Fibroblast of the aortic adventitia (primary cell): ENCODE results near the gene PAPOLG. TPM values are rescaled to one million over a fixed set of nuclear protein-coding genes. Genes with fewer than 3 reads are reported as not detected.
"Not testable (repeated sequence)": the region's sequence is repeated elsewhere in the genome, so short reads cannot be mapped to it uniquely, and the experiment has no call there.

Experiments
- DNase-seq: peaks from one replicate; pipeline ENCODE4 v3.0.0-alpha.2; 2010; ENCODE audit warnings: low read depth
- H3K4me3 ChIP-seq: 2 replicates; pipeline ENCODE4 v1.5.1; 2011; ENCODE audit warnings: low read depth, mild to moderate bottlenecking, control low read depth, low read length, moderate library complexity
- CTCF ChIP-seq: IDR thresholded peaks from 2 replicates; pipeline ENCODE4 v1.5.1; 2011; ENCODE audit warnings: mild to moderate bottlenecking, low read length, control low read depth, inconsistent platforms; ENCODE audit not compliant: insufficient read depth
- total RNA-seq: library from RNA; depleted of rRNA; stranded (reverse); fragments of >200 nt; gene quantifications from 2 replicates; pipeline ENCODE4 v1.2.3, GENCODE V29; 2012; ENCODE audit warnings: low replicate concordance

The PAPOLG gene
- total RNA-seq, 1 donor, result 18.9 TPM

- no peak for DNase-seq
- no peak overlapping the region for H3K4me3 ChIP-seq
- TF ChIP-seq CTCF, result no peak
Observed at GRCh38 chr2:60796573-60797509, 40.8 kb downstream of the PAPOLG start.

GRCh38 chr2:60804473-60804872 lies 48.4 kb downstream of the PAPOLG start:
- no peak overlapping the region for H3K4me3 ChIP-seq
- TF ChIP-seq CTCF, result no peak
- no peak for DNase-seq

GRCh38 chr2:60806595-60806987 lies 50.5 kb downstream of the PAPOLG start:
- no peak for TF ChIP-seq CTCF
- no peak overlapping the region for H3K4me3 ChIP-seq
- DNase-seq, result no peak

GRCh38 chr2:60806988-60807681 lies 51.1 kb downstream of the PAPOLG start:
- H3K4me3 ChIP-seq, result no peak overlapping the region
- no peak for TF ChIP-seq CTCF
- peak; percentile 47 for DNase-seq

GRCh38 chr2:60808330-60808801 lies 52.3 kb downstream of the PAPOLG start:
- DNase-seq, result no peak
- no peak overlapping the region for H3K4me3 ChIP-seq
- no peak for TF ChIP-seq CTCF

GRCh38 chr2:60811491-60812375 lies 55.7 kb downstream of the PAPOLG start:
- H3K4me3 ChIP-seq, result no peak overlapping the region
- no peak for DNase-seq
- no peak for TF ChIP-seq CTCF

GRCh38 chr2:60817191-60817590 lies 61.1 kb downstream of the PAPOLG start:
- not testable (repeated sequence) for DNase-seq, H3K4me3 ChIP-seq
